Measurements from ENCODE around the gene SLC7A1. TPM values are rescaled to one million over a fixed set of nuclear protein-coding genes. Genes with fewer than 3 reads are reported as not detected.

The SLC7A1 gene
- total and polyA plus RNA-seq, 2 donors (not counting 3 experiments of a cell fraction or from before 2014, with no cell fraction given): 21.0 to 79.3 TPM

GRCh38 chr13:29482504-29482903, 113.0 kb downstream of the SLC7A1 start:
- H3K27me3 ChIP-seq (ENCODE audit: control insufficient read depth in 2 of 2, insufficient read depth in 2 of 2, low read length in 2 of 2): peaks cover 2 to 5% of the 10 kb centered on the region in 2 experiments
- no peak overlapping the region for H3K27ac ChIP-seq (ENCODE audit: insufficient read depth, low read depth, low read length)
- FAIRE-seq (no peak), DNase-seq (ENCODE audit: low read depth, low spot score) (no peak)
- ChIA-PET POLR2A (no interaction called here), CTCF (interaction anchor here (1.7 kb wide), 1 partner anchor 28 kb away, joined by 5 read pairs; no protein-coding TSS in a partner anchor)
- H4K20me1 ChIP-seq (replicated peaks; ENCODE audit: control insufficient read depth, extremely low read depth, insufficient read depth, low read length): no peaks in the 10 kb centered on the region
- H3K9me1 ChIP-seq (replicated peaks; ENCODE audit: control insufficient read depth, extremely low read depth, insufficient read depth, low read length): no peaks in the 10 kb centered on the region
- H3K4me3 ChIP-seq (replicated peaks in 1 of 3; ENCODE audit: insufficient read depth in 1 of 3, low read depth in 1 of 3, low read length in 3 of 3): no peak overlapping the region
- no peak overlapping the region for H3K9ac ChIP-seq (replicated peaks; ENCODE audit: extremely low read depth, insufficient read depth, low read length)
- no peaks in the 10 kb centered on the region for H3K4me1 ChIP-seq (ENCODE audit: control insufficient read depth, extremely low read depth, insufficient read depth, low read length)
- H3K4me2 ChIP-seq (ENCODE audit: insufficient read depth, low read length): no peak overlapping the region
- no peak overlapping the region for H2AFZ ChIP-seq (ENCODE audit: low read depth, low read length)
- no TSS peak for BruUV-seq (replicated peaks)
- no peaks in the 10 kb centered on the region for H3K9me3 ChIP-seq (replicated peaks; ENCODE audit: control insufficient read depth, insufficient read depth, low read length)
- intact Hi-C loops (cut with micrococcal nuclease) (no loop called here), dilution Hi-C loops (cut with MboI; ENCODE audit: extremely low pct_ligation_motif_present, low sequenced_read_pairs) (no loop called here)
- no peaks in the 10 kb centered on the region for H3K79me2 ChIP-seq (ENCODE audit: control insufficient read depth, insufficient read depth, low read length)
- no peaks in the 10 kb centered on the region for H3K36me3 ChIP-seq (ENCODE audit: control insufficient read depth in 2 of 2, extremely low read depth in 1 of 2, insufficient read depth in 2 of 2, low read length in 2 of 2)
- no peak for TF ChIP-seq EZH2 (IDR thresholded peaks at IDR 0.05; ENCODE audit: borderline replicate concordance, low read depth, low read length, severe bottlenecking)
- TF ChIP-seq JUN (IDR thresholded peaks at IDR 0.05; ENCODE audit: borderline replicate concordance, insufficient read depth, insufficient read length, low read depth): no peak
- no peak for TF ChIP-seq CTCF (IDR thresholded peaks at IDR 0.05; ENCODE audit: extremely low read depth in 1 of 2, insufficient read depth in 1 of 2, low read depth in 1 of 2, low read length in 2 of 2)
- TF ChIP-seq MYC (IDR thresholded peaks at IDR 0.05; ENCODE audit: low read depth, low read length): no peak
- TF ChIP-seq POLR2AphosphoS5 (IDR thresholded peaks at IDR 0.05; ENCODE audit: insufficient read depth, low read depth, low read length): no peak
- TF ChIP-seq POLR2A (IDR thresholded peaks at IDR 0.05; ENCODE audit: low read depth, low read length): no peak

- FAIRE-seq: no peak
These were observed 113.9 kb downstream of the SLC7A1 start for GRCh38 chr13:29481603-29482002.

More at GRCh38 chr13:29481603-29482002, 113.9 kb downstream of the SLC7A1 start:
- Histone ChIP-seq H3K36me3 (ENCODE audit: control insufficient read depth in 2 of 2, extremely low read depth in 1 of 2, insufficient read depth in 2 of 2, low read length in 2 of 2) (no peaks in the 10 kb centered on the region), H3K79me2 (ENCODE audit: control insufficient read depth, insufficient read depth, low read length) (no peaks in the 10 kb centered on the region), H3K4me3 (replicated peaks in 1 of 3; ENCODE audit: insufficient read depth in 1 of 3, low read depth in 1 of 3, low read length in 3 of 3) (no peak overlapping the region), H3K4me2 (ENCODE audit: insufficient read depth, low read length) (no peak overlapping the region), H3K9ac (replicated peaks; ENCODE audit: extremely low read depth, insufficient read depth, low read length) (no peak overlapping the region), H2AFZ (ENCODE audit: low read depth, low read length) (no peak overlapping the region), H3K27me3 (ENCODE audit: control insufficient read depth in 2 of 2, insufficient read depth in 2 of 2, low read length in 2 of 2) (peaks cover 7% of the 10 kb centered on the region in 2 experiments), H3K27ac (ENCODE audit: insufficient read depth, low read depth, low read length) (no peak overlapping the region), H3K4me1 (ENCODE audit: control insufficient read depth, extremely low read depth, insufficient read depth, low read length) (no peaks in the 10 kb centered on the region), H3K9me3 (replicated peaks; ENCODE audit: control insufficient read depth, insufficient read depth, low read length) (no peaks in the 10 kb centered on the region), H3K9me1 (replicated peaks; ENCODE audit: control insufficient read depth, extremely low read depth, insufficient read depth, low read length) (no peaks in the 10 kb centered on the region), H4K20me1 (replicated peaks; ENCODE audit: control insufficient read depth, extremely low read depth, insufficient read depth, low read length) (no peaks in the 10 kb centered on the region)
- dilution Hi-C loops (cut with MboI; ENCODE audit: extremely low pct_ligation_motif_present, low sequenced_read_pairs) (no loop called here), intact Hi-C loops (cut with micrococcal nuclease) (no loop called here)
- ChIA-PET CTCF (interaction anchor here (1.4 to 2.7 kb wide), 2 partner anchors 10 to 26 kb away, joined by 3 to 8 read pairs; no protein-coding TSS in a partner anchor), POLR2A (no interaction called here)
- no peak for DNase-seq (ENCODE audit: low read depth, low spot score)
- BruUV-seq (replicated peaks): no TSS peak
- no peak for TF ChIP-seq POLR2A (IDR thresholded peaks at IDR 0.05; ENCODE audit: low read depth, low read length)
- no peak for TF ChIP-seq MAX (IDR thresholded peaks at IDR 0.05; ENCODE audit: insufficient read depth, insufficient read length)
- no peak for TF ChIP-seq EZH2 (IDR thresholded peaks at IDR 0.05; ENCODE audit: borderline replicate concordance, low read depth, low read length, severe bottlenecking)
- TF ChIP-seq CTCF (IDR thresholded peaks at IDR 0.05; ENCODE audit: extremely low read depth in 1 of 2, insufficient read depth in 1 of 2, low read depth in 1 of 2, low read length in 2 of 2): no peak
- no peak for TF ChIP-seq MYC (IDR thresholded peaks at IDR 0.05; ENCODE audit: low read depth, low read length)
- TF ChIP-seq POLR2AphosphoS5 (IDR thresholded peaks at IDR 0.05; ENCODE audit: insufficient read depth, low read depth, low read length): no peak

All from endothelial cell of umbilical vein (primary cell).